BJ (cell line): ENCODE data around the gene MGRN1. TPM values are rescaled to one million over a fixed set of nuclear protein-coding genes. Genes with fewer than 3 reads are reported as not detected.

ENCODE experiments used
- CTCF ChIA-PET: fragments of 350-600 bp; formaldehyde crosslinking; extraction: SDS; loops from one replicate; lab custom pipeline; 2021; ENCODE audit warnings: antibody characterized with exemption, inconsistent platforms; lab: Yijun Ruan, JAX
- POLR2A ChIA-PET: fragments of 300-600 bp; sonication (Branson Sonifier 250); formaldehyde crosslinking; extraction: SDS; loops from one replicate; lab custom pipeline; 2021; ENCODE audit warnings: antibody characterized with exemption; lab: Charles Lee
- DNase-seq: peaks from one replicate; pipeline ENCODE4 v3.0.0-alpha.2; 2011; ENCODE audit warnings: low read depth
- H3K27me3 ChIP-seq: 2 replicates; pipeline ENCODE4 v1.6.0; 2011; ENCODE audit warnings: low read length; ENCODE audit not compliant: control insufficient read depth, insufficient read depth
- H3K36me3 ChIP-seq: 2 replicates; pipeline ENCODE4 v1.5.1; 2011; ENCODE audit warnings: low read length; ENCODE audit not compliant: control insufficient read depth, insufficient read depth
- H3K4me3 ChIP-seq: 2 replicates; pipeline ENCODE4 v1.5.1; 2011; ENCODE audit warnings: low read depth, mild to moderate bottlenecking, control low read depth, low read length
- CTCF ChIP-seq: IDR thresholded peaks from 2 replicates; pipeline ENCODE4 v1.5.1; 2011; ENCODE audit warnings: low read depth, mild to moderate bottlenecking, control low read depth, inconsistent platforms, low read length, moderate library complexity; ENCODE audit not compliant: insufficient read depth
- polyA plus RNA-seq: library from polyadenylated mRNA; depleted of rRNA; stranded (reverse); fragments of >200 nt; gene quantifications from 2 replicates; pipeline ENCODE4 v1.2.3, GENCODE V29; 2011

MGRN1 gene
- polyA plus RNA-seq, 1 experiment: 4.5 TPM

- Histone ChIP-seq H3K36me3 (peaks cover 19% of the 10 kb centered on the region), H3K27me3 (no peaks in the 10 kb centered on the region), H3K4me3 (no peak overlapping the region)
- POLR2A ChIA-PET: no interaction called here
- TF ChIP-seq CTCF: no peak
- CTCF ChIA-PET: interaction anchor here (1.2 to 1.5 kb wide), 2 partner anchors 11 to 14 kb away, joined by 3 read pairs; no protein-coding TSS in a partner anchor
- DNase-seq: no peak
Measured at GRCh38 chr16:4724661-4725270, 100.1 kb downstream of the MGRN1 start.

DNA sequence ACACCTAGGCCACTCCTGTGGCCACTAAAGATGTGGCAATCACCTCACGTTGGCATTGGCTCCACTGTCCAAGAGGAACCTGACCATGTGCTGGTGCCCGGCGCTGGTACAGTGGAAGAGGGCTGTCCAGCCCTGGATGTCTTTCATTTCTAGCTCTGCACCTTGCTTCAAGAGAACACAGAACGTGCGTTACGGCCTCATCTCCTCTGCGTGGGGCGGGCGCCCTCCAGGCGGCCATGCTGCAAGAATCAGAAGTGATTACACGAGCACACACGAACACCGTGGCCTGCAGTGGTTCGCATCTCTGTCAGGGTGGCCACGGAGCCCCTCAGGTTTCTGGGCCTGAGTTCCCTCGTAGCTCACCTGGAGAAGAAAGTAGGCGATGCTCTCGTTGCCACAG is 102.0 kb downstream of the MGRN1 start:
- Histone ChIP-seq H3K4me3 (no peak overlapping the region), H3K36me3 (peaks cover 20% of the 10 kb centered on the region), H3K27me3 (no peaks in the 10 kb centered on the region)
- ChIA-PET POLR2A (no interaction called here), CTCF (no interaction called here)
- no peak for TF ChIP-seq CTCF
- no peak for DNase-seq

DNA sequence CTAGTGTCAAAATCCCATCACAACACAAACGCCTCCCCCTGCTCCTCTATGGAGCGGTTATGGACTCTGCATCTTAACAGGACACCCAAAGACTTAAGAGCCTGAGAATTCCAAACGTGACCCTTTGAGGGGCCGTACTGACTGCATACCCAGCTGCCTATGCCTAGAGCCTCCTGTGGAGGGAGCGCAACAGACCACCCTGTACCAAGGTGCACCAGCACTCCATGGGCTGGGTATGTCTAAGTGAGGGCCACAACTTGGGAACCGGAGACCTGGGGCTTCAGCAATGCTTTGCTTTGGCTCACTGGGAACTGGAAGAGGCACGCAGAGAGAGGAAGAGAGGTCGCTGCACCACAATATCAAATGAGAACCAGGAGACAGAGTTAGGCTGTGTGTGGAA is 104.0 kb downstream of the MGRN1 start:
- ChIA-PET CTCF (no interaction called here), POLR2A (no interaction called here)
- no peak for TF ChIP-seq CTCF
- no peak overlapping the region for H3K4me3 ChIP-seq
- no peaks in the 10 kb centered on the region for H3K27me3 ChIP-seq
- DNase-seq: no peak
- peaks cover 20% of the 10 kb centered on the region for H3K36me3 ChIP-seq

- TF ChIP-seq CTCF: no peak
- no peak for DNase-seq
- Histone ChIP-seq H3K36me3 (peaks cover 16% of the 10 kb centered on the region), H3K4me3 (no peak overlapping the region), H3K27me3 (no peaks in the 10 kb centered on the region)
- ChIA-PET POLR2A (no interaction called here), CTCF (no interaction called here)
Measured at GRCh38 chr16:4729876-4730275, 105.2 kb downstream of the MGRN1 start.

DNA sequence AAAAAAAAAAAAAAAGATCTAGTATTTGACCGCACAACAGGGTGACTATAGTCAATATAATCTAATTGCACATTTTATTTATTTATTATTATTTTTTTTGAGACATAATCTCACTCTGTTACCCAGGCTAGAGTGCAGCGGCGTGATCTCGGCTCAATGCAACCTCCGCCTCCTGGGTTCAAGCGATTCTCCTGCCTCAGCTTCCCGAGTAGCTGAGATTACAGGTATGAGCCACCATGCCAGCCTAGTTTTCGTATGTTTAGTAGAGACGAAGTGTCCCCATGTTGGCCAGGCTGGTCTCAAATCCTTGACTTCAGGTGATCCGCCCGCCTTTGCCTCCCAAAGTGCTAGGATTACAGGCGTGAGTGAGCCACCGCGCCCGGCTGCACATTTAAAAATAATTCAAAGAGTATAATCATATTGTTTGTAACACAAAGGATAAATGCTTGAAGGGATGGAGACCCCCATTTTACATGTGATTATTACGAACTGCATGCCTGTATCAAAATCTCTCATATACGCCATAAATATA is 108.7 kb downstream of the MGRN1 start:
- Histone ChIP-seq H3K27me3 (no peaks in the 10 kb centered on the region), H3K36me3 (peaks cover 4% of the 10 kb centered on the region), H3K4me3 (peak overlapping the region; percentile 86)
- no peak for TF ChIP-seq CTCF
- ChIA-PET CTCF (no interaction called here), POLR2A (no interaction called here)
- DNase-seq: no peak
